Trophoblast cell (in vitro differentiated cells and primary cell): Measurements from ENCODE around the gene PRSS1.
A peak's percentile ranks its signal among the peaks of the same experiment; 100 is the strongest.

Experiments used
- DNase-seq, 2 donors: peaks; one replicate each; pipeline ENCODE4 v3.0.0-alpha.2; 2016
- H2AFZ ChIP-seq: 2 replicates; pipeline ENCODE4 v1.6.1; 2013; ENCODE audit warnings: low read length, moderate library complexity, mild to moderate bottlenecking; ENCODE audit not compliant: insufficient read depth, poor library complexity
- H2AK5ac ChIP-seq: 2 replicates; pipeline ENCODE4 v1.6.1; 2013; ENCODE audit warnings: mild to moderate bottlenecking, low read length
- H2BK120ac ChIP-seq: 2 replicates; pipeline ENCODE4 v1.6.1; 2013; ENCODE audit warnings: low read length, mild to moderate bottlenecking, moderate library complexity; ENCODE audit not compliant: insufficient read depth, poor library complexity
- H2BK12ac ChIP-seq: 2 replicates; pipeline ENCODE4 v1.6.1; 2013; ENCODE audit warnings: mild to moderate bottlenecking, low read length, moderate library complexity
- H2BK5ac ChIP-seq: 2 replicates; pipeline ENCODE4 v1.6.1; 2013; ENCODE audit warnings: low read length, low read depth, moderate library complexity, mild to moderate bottlenecking; ENCODE audit not compliant: poor library complexity
- H3K14ac ChIP-seq: 2 replicates; pipeline ENCODE4 v1.6.1; 2013; ENCODE audit warnings: mild to moderate bottlenecking, low read length
- H3K18ac ChIP-seq: 2 replicates; pipeline ENCODE4 v1.6.1; 2013; ENCODE audit warnings: mild to moderate bottlenecking, low read length
- H3K23ac ChIP-seq: 2 replicates; pipeline ENCODE4 v1.6.1; 2013; ENCODE audit warnings: low read length
- H3K27ac ChIP-seq: 2 replicates; pipeline ENCODE4 v1.5.1; 2013; ENCODE audit warnings: low read depth, mild to moderate bottlenecking, inconsistent platforms, low read length, moderate library complexity
- H3K27me3 ChIP-seq: 2 replicates; pipeline ENCODE4 v1.6.1; 2013; ENCODE audit warnings: inconsistent platforms, mild to moderate bottlenecking, low read length, moderate library complexity; ENCODE audit not compliant: insufficient read depth
- H3K36me3 ChIP-seq, 2 experiments: 1 replicate in 1 of 2; 2 replicates in 1 of 2; pipeline ENCODE4 v1.6.1; 2013; ENCODE audit warnings: low read length in 2 of 2, mild to moderate bottlenecking in 2 of 2, moderate library complexity in 1 of 2; ENCODE audit not compliant: insufficient read depth in 2 of 2, control insufficient read depth in 1 of 2
- H3K4ac ChIP-seq: 2 replicates; pipeline ENCODE4 v1.6.1; 2013; ENCODE audit warnings: low read depth, mild to moderate bottlenecking, low read length, moderate library complexity
- H3K4me1 ChIP-seq, 2 experiments: 1 replicate in 1 of 2; 2 replicates in 1 of 2; pipeline ENCODE4 v1.6.1; 2013; ENCODE audit warnings: low read length in 2 of 2, mild to moderate bottlenecking in 2 of 2, moderate library complexity in 1 of 2; ENCODE audit not compliant: insufficient read depth in 2 of 2, control insufficient read depth in 1 of 2
- H3K4me2 ChIP-seq: 2 replicates; pipeline ENCODE4 v1.6.1; 2013; ENCODE audit warnings: inconsistent platforms, mild to moderate bottlenecking, low read length, moderate library complexity
- H3K4me3 ChIP-seq: 2 replicates; pipeline ENCODE4 v1.5.1; 2013; ENCODE audit warnings: mild to moderate bottlenecking, low read depth, low read length, inconsistent platforms
- H3K79me1 ChIP-seq: one replicate; pipeline ENCODE4 v1.6.1; 2013; ENCODE audit warnings: low read length
- H3K79me2 ChIP-seq: 2 replicates; pipeline ENCODE4 v1.6.1; 2013; ENCODE audit warnings: low read length, mild to moderate bottlenecking; ENCODE audit not compliant: control insufficient read depth, insufficient read depth, poor library complexity
- H3K9ac ChIP-seq: 2 replicates; pipeline ENCODE4 v1.6.1; 2013; ENCODE audit warnings: mild to moderate bottlenecking, low read length
- H3K9me3 ChIP-seq: 2 replicates; pipeline ENCODE4 v1.6.1; 2013; ENCODE audit warnings: low read depth, mild to moderate bottlenecking, control low read depth, inconsistent platforms, low read length; ENCODE audit not compliant: insufficient read depth
- H4K12ac ChIP-seq: 2 replicates; pipeline ENCODE4 v1.6.1; 2013; ENCODE audit warnings: low read depth, mild to moderate bottlenecking, low read length, moderate library complexity
- H4K8ac ChIP-seq: 2 replicates; pipeline ENCODE4 v1.6.1; 2013; ENCODE audit warnings: low read depth, mild to moderate bottlenecking, low read length, moderate library complexity
- H4K91ac ChIP-seq: one replicate; pipeline ENCODE4 v1.6.1; 2013; ENCODE audit warnings: low read depth, mild to moderate bottlenecking, low read length, moderate library complexity
- WGBS: extraction: QIAGEN DNeasy Blood & Tissue Kit; methylation state at CpG from one replicate; pipeline ENCODE4 v1.1.7; 2013; ENCODE audit warnings: missing lambda C conversion rate; ENCODE audit not compliant: insufficient read length, insufficient coverage; ENCODE audit errors: extremely low coverage; 5-methylcytosine and 5-hydroxymethylcytosine counted together

The PRSS1 gene

DNA sequence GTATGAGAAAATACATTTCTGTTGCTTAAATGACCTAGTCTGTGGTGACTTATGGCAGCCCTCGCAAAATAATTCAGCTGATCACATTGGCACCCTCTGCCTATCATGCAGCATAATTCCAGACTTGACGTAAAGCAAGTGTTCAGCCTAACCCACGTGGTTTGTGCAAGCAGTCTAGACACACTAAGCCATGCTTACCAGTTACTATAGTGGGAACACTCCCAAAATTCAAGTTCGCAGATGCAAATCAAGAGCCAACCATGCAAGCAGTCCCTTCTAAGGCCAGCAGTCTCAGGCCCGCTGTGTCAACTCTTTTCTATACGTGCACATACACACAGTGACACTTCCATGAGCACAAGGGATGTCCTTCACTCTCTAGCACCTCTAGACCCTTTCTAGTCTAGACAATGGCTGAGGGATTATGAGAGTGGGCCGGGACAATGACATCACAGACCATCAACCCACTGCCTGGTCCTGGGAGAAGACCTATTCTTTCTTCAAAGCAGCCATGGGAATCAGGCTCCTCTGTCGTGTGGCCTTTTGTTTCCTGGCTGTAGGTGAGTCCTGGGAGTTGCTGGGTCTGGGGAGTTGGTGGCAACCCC lies 29.0 kb upstream of the PRSS1 start:
- Histone ChIP-seq H4K12ac (no peak overlapping the region), H3K36me3 (no peaks in the 10 kb centered on the region), H3K4me1 (no peaks in the 10 kb centered on the region), H3K79me2 (no peaks in the 10 kb centered on the region), H4K8ac (no peak overlapping the region), H2AK5ac (no peak overlapping the region), H3K18ac (no peak overlapping the region), H2BK12ac (no peak overlapping the region), H3K27ac (no peak overlapping the region), H3K4ac (no peak overlapping the region), H2BK120ac (no peak overlapping the region), H2BK5ac (no peak overlapping the region), H3K79me1 (no peaks in the 10 kb centered on the region), H3K9me3 (peaks cover 1% of the 10 kb centered on the region), H3K14ac (no peak overlapping the region), H3K23ac (no peak overlapping the region), H3K4me3 (no peak overlapping the region), H3K27me3 (no peaks in the 10 kb centered on the region), H3K9ac (no peak overlapping the region), H3K4me2 (no peak overlapping the region), H2AFZ (no peak overlapping the region), H4K91ac (no peak overlapping the region)
- WGBS, result no CpG with 5 or more reads among the region's 8 CpGs
- DNase-seq, result no peak

GRCh38 chr7:142720986-142721385 lies 28.3 kb upstream of the PRSS1 start:
- no peak overlapping the region for H3K27ac ChIP-seq
- H3K79me2 ChIP-seq, result no peaks in the 10 kb centered on the region
- no peak overlapping the region for H2AFZ ChIP-seq
- H4K91ac ChIP-seq, result no peak overlapping the region
- H3K36me3 ChIP-seq, result no peaks in the 10 kb centered on the region
- H3K9me3 ChIP-seq, result peaks cover 1% of the 10 kb centered on the region
- H2AK5ac ChIP-seq, result no peak overlapping the region
- H3K4me2 ChIP-seq, result no peak overlapping the region
- H2BK5ac ChIP-seq, result no peak overlapping the region
- no peak overlapping the region for H3K4ac ChIP-seq
- H3K79me1 ChIP-seq, result no peaks in the 10 kb centered on the region
- H3K4me1 ChIP-seq, result no peaks in the 10 kb centered on the region
- no peak overlapping the region for H3K18ac ChIP-seq
- no CpG with 5 or more reads among the region's 10 CpGs for WGBS
- no peak overlapping the region for H2BK12ac ChIP-seq
- H3K14ac ChIP-seq, result no peak overlapping the region
- no peak overlapping the region for H4K12ac ChIP-seq
- no peak overlapping the region for H3K23ac ChIP-seq
- no peak overlapping the region for H2BK120ac ChIP-seq
- no peak for DNase-seq
- no peaks in the 10 kb centered on the region for H3K27me3 ChIP-seq
- no peak overlapping the region for H4K8ac ChIP-seq
- H3K9ac ChIP-seq, result no peak overlapping the region
- no peak overlapping the region for H3K4me3 ChIP-seq

DNA sequence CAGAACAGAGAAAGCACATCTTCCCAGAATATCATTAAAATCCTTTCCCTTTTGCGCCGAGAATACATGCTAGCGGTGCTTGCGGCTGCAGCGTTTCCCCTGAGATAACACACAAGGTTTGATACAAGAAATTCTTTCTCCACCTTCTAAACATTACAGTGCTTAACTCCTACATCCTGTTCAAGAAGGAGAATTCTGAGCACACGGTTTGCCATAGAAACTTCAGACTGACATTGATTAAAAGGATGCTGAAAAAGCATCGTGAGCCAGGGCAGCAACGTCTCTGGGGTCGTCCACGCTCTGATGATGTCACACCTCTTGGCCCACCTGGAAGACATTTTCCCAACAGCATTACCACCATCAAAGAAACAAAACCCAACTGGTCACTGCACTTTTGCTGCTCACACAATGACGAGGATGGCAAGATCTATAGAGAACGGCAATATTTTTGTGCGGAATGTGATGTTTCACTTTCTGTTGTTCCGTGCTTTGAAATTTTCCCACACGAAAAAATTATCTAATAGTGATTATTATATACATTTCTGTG lies 27.0 kb upstream of the PRSS1 start:
- no peak overlapping the region for H4K8ac ChIP-seq
- no peaks in the 10 kb centered on the region for H3K79me1 ChIP-seq
- H2AK5ac ChIP-seq, result no peak overlapping the region
- H3K36me3 ChIP-seq, result no peaks in the 10 kb centered on the region
- H3K4me2 ChIP-seq, result no peak overlapping the region
- peak overlapping the region; percentile 84 for H3K23ac ChIP-seq
- H3K9me3 ChIP-seq, result peaks cover 4% of the 10 kb centered on the region
- no peak overlapping the region for H3K4me3 ChIP-seq
- no peak overlapping the region for H4K12ac ChIP-seq
- no peak overlapping the region for H2BK120ac ChIP-seq
- H3K4me1 ChIP-seq, result no peaks in the 10 kb centered on the region
- H3K9ac ChIP-seq, result no peak overlapping the region
- H2BK5ac ChIP-seq, result no peak overlapping the region
- H3K18ac ChIP-seq, result no peak overlapping the region
- no peak for DNase-seq
- H3K79me2 ChIP-seq, result no peaks in the 10 kb centered on the region
- H3K4ac ChIP-seq, result no peak overlapping the region
- H3K14ac ChIP-seq, result no peak overlapping the region
- no CpG with 5 or more reads among the region's 15 CpGs for WGBS
- no peak overlapping the region for H4K91ac ChIP-seq
- H3K27me3 ChIP-seq, result no peaks in the 10 kb centered on the region
- H2BK12ac ChIP-seq, result no peak overlapping the region
- H2AFZ ChIP-seq, result no peak overlapping the region
- no peak overlapping the region for H3K27ac ChIP-seq

DNA sequence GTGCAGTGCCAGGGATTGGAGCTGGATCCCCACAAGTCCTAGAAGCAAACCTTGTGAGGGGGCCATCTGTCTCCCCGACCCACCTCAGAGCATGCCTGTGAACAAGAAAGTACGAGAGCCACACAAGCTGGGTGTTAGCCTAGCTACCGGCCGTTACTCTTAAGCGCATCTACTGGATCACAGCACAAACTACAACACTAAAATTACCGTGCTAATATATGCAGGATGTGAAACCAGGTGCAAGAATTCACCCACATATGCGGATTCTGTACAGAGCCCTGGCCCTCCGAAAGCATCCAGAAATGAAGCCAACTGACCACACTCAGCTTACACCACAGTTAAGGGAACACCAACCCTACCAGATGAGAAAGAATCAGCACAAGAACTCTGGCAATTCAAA lies 16.0 kb upstream of the PRSS1 start:
- H2BK120ac ChIP-seq, result no peak overlapping the region
- H3K4ac ChIP-seq, result no peak overlapping the region
- no peak overlapping the region for H2BK12ac ChIP-seq
- H3K9ac ChIP-seq, result no peak overlapping the region
- H3K14ac ChIP-seq, result no peak overlapping the region
- no peak overlapping the region for H2BK5ac ChIP-seq
- no peak overlapping the region for H2AFZ ChIP-seq
- no peak overlapping the region for H3K27ac ChIP-seq
- H3K4me3 ChIP-seq, result no peak overlapping the region
- no peaks in the 10 kb centered on the region for H3K4me1 ChIP-seq
- H4K8ac ChIP-seq, result no peak overlapping the region
- WGBS, result no CpG with 5 or more reads among the region's 8 CpGs
- H4K12ac ChIP-seq, result no peak overlapping the region
- no peak overlapping the region for H3K23ac ChIP-seq
- no peak overlapping the region for H4K91ac ChIP-seq
- no peaks in the 10 kb centered on the region for H3K79me2 ChIP-seq
- no peak overlapping the region for H3K4me2 ChIP-seq
- no peaks in the 10 kb centered on the region for H3K36me3 ChIP-seq
- no peaks in the 10 kb centered on the region for H3K27me3 ChIP-seq
- peaks cover 2% of the 10 kb centered on the region for H3K9me3 ChIP-seq
- no peaks in the 10 kb centered on the region for H3K79me1 ChIP-seq
- H3K18ac ChIP-seq, result no peak overlapping the region
- no peak for DNase-seq
- H2AK5ac ChIP-seq, result no peak overlapping the region
